Adrenal gland (tissue), 12 donors: ENCODE results near the gene PRLHR. TPM values are rescaled to one million over a fixed set of nuclear protein-coding genes. Genes with fewer than 3 reads are reported as not detected.

Experiments
- DNase-seq, 7 donors: peaks; one replicate each; pipeline ENCODE4 v3.0.0-alpha.2; 2019 to 2020
- H3K27ac ChIP-seq, 5 donors: fragments of 200-600 bp; sonication (generic) in 4 of 5; 1 replicate in 3 of 5; 2 replicates in 2 of 5; pipeline versions ENCODE4 v1.5.1 to v1.8.0; 2016 to 2020; ENCODE audit warnings: mild to moderate bottlenecking in 1 of 5
- H3K27me3 ChIP-seq: fragments of 200-600 bp; 2 replicates; pipeline ENCODE4 v1.8.0; 2021
- H3K36me3 ChIP-seq, 2 donors: fragments of 200-600 bp; replicated peaks in 1 of 2; 1 replicate in 1 of 2; 2 replicates in 1 of 2; pipeline versions ENCODE4 v1.5.1 to v1.8.0; 2018 to 2022
- H3K4me1 ChIP-seq, 2 donors: fragments of 200-600 bp; replicated peaks in 1 of 2; 1 replicate in 1 of 2; 2 replicates in 1 of 2; pipeline versions ENCODE4 v1.5.1 to v1.8.0; 2018 to 2021
- H3K4me3 ChIP-seq, 4 donors: fragments of 200-600 bp; sonication (generic) in 3 of 4; one replicate each; pipeline ENCODE4 v1.5.1; 2016 to 2018
- H3K9me3 ChIP-seq, 3 donors: fragments of 200-600 bp; sonication (generic) in 1 of 3; replicated peaks in 1 of 3; 1 replicate in 2 of 3; 2 replicates in 1 of 3; pipeline versions ENCODE4 v1.5.1 to v1.8.0; 2016 to 2021
- CTCF ChIP-seq, 6 experiments: fragments of 450-650 bp in 4 of 6; fragments of 200-600 bp in 2 of 6; sonication (generic) in 1 of 6; IDR thresholded peaks; 1 replicate in 5 of 6; 2 replicates in 1 of 6; pipeline versions ENCODE4 v1.5.1 to v1.8.0; 2016 to 2021; ENCODE audit warnings: antibody characterized with exemption in 6 of 6, mild to moderate bottlenecking in 2 of 6, moderate library complexity in 1 of 6
- POLR2A ChIP-seq, 2 donors: fragments of 450-650 bp; IDR thresholded peaks; one replicate each; pipeline ENCODE4 v1.6.1; 2017; ENCODE audit warnings: antibody characterized with exemption in 2 of 2, mild to moderate bottlenecking in 2 of 2, moderate library complexity in 1 of 2
- WGBS, 4 donors: extraction: QIAGEN DNeasy Blood & Tissue Kit in 2 of 4; methylation state at CpG; one replicate each; pipeline versions ENCODE4 v1.1.5 to v1.1.7; 2013 to 2017; 5-methylcytosine and 5-hydroxymethylcytosine counted together
- intact Hi-C, 2 donors: fragments of 100-400 bp; cut with DNase I; formaldehyde crosslinking; loops; one replicate each; pipeline versions ENCODE4 v1.14.1 to v1.15.0; 2022 to 2023
- polyA plus RNA-seq, 3 donors: library from polyadenylated mRNA; stranded (reverse); fragments of 200-250 nt in 2 of 3; fragments of 350-450 nt in 1 of 3; fragmentation: Illumina TruSeq in 1 of 3; extraction: RNeasy Lipid Tissue Mini Kit (QIAGEN cat#74804) in 1 of 3; gene quantifications; one replicate each; pipeline ENCODE4 v1.2.3, GENCODE V29; 2013 to 2014
- total RNA-seq, 9 donors: library from RNA; depleted of rRNA in 4 of 9; stranded (reverse); fragments of >200 nt in 4 of 9; fragments of 120-200 nt in 1 of 9; fragmentation: NEBNext Ultra II Directional in 1 of 9; extraction: Animal tissue kit (Norgen Biotek cat#: 25700) in 1 of 9; gene quantifications; one replicate each; pipeline versions ENCODE4 v1.1.0 to v1.2.4, GENCODE V29; 2013 to 2023
- donor health status: healthy with polysubstance abuse.
- donor health status: Bipolar disorder and iron deficiency.
- donor health status: DM: yes; HTN: yes; CAD: no.
- donor health status: DM: no; HTN: no; CAD: no.
- donor health status: DM: no; HTN: no; CAD: no.
- donor health status: DM: yes; HTN: yes; CAD: no.

PRLHR gene
- total and polyA plus RNA-seq, 12 donors = 0.13 to 23.3 (median 2.7) TPM; not detected in 3

GRCh38 chr10:118595064-118595420 lies 406 bp downstream of the PRLHR start:
- Histone ChIP-seq H3K4me1 (no peaks in the 10 kb centered on the region), H3K27me3 (peaks cover 53% of the 10 kb centered on the region), H3K27ac (peak overlapping the region in 1 of 5 donors; percentile 17), H3K4me3 (no peak overlapping the region), H3K36me3 (no peaks in the 10 kb centered on the region), H3K9me3 (no peaks in the 10 kb centered on the region)
- intact Hi-C loops = no loop called here
- DNase-seq = no peak
- 7 to 24% (median 12%) methylated on average over 7 to 22 of the region's 22 CpGs for WGBS, 4 donors
- TF ChIP-seq POLR2A (IDR thresholded peaks at IDR 0.05) (no peak), CTCF (IDR thresholded peaks at IDR 0.05) (no peak)

- Histone ChIP-seq H3K4me1 (no peaks in the 10 kb centered on the region), H3K27ac (peak overlapping the region in 1 of 5 donors; percentile 17), H3K9me3 (no peaks in the 10 kb centered on the region), H3K27me3 (peaks cover 53% of the 10 kb centered on the region), H3K4me3 (no peak overlapping the region), H3K36me3 (no peaks in the 10 kb centered on the region)
- intact Hi-C loops = no loop called here
- peak; percentile 51 to 86 (median 67) for DNase-seq
- TF ChIP-seq CTCF (IDR thresholded peaks at IDR 0.05) (peak in 5 of 6 experiments; percentile 16 to 55 (median 35)), POLR2A (IDR thresholded peaks at IDR 0.05) (peak in 1 of 2 donors; percentile 10)
- WGBS, 4 donors = 10 to 25% (median 13%) methylated on average over 10 to 70 of the region's 70 CpGs
Measured at GRCh38 chr10:118594392-118595063, 920 bp downstream of the PRLHR start.

- no peak for DNase-seq
- TF ChIP-seq CTCF (IDR thresholded peaks at IDR 0.05) = no peak
- TF ChIP-seq POLR2A (IDR thresholded peaks at IDR 0.05) = no peak
- Histone ChIP-seq H3K4me3 (no peak overlapping the region), H3K4me1 (no peaks in the 10 kb centered on the region), H3K36me3 (no peaks in the 10 kb centered on the region), H3K27me3 (peaks cover 50% of the 10 kb centered on the region), H3K27ac (no peak overlapping the region), H3K9me3 (no peaks in the 10 kb centered on the region)
- 74 to 90% (median 80%) methylated on average over 2 of the region's 2 CpGs for WGBS, 4 donors
- intact Hi-C loops = no loop called here
Measured at GRCh38 chr10:118592675-118593330, 2.6 kb downstream of the PRLHR start.

GRCh38 chr10:118590334-118590733 lies 5.1 kb downstream of the PRLHR start:
- 44 to 46% (median 45%) methylated on average over 2 of the region's 2 CpGs for WGBS, 4 donors
- no peaks in the 10 kb centered on the region for H3K36me3 ChIP-seq
- no peak for TF ChIP-seq POLR2A (IDR thresholded peaks at IDR 0.05)
- no peak for TF ChIP-seq CTCF (IDR thresholded peaks at IDR 0.05)
- H3K27ac ChIP-seq = no peak overlapping the region
- DNase-seq = peak; percentile 83 to 95 (median 89)
- intact Hi-C loops = no loop called here
- H3K4me3 ChIP-seq = no peak overlapping the region
- no peaks in the 10 kb centered on the region for H3K9me3 ChIP-seq
- H3K27me3 ChIP-seq = peaks cover 29% of the 10 kb centered on the region
- H3K4me1 ChIP-seq = no peaks in the 10 kb centered on the region
